GM12874 (cell line): Measurements from ENCODE around the gene TBC1D5.

ENCODE experiments used
- TF ChIP-seq, protein P1 (sequence below): IDR thresholded peaks from 2 replicates; pipeline ENCODE4 v1.5.1; 2011; ENCODE audit warnings: low read depth, mild to moderate bottlenecking, control low read depth, low read length, moderate library complexity; ENCODE audit not compliant: insufficient read depth

The TBC1D5 gene

GRCh38 chr3:17607905-17608304 is 134.5 kb downstream of the TBC1D5 start:
- TF ChIP-seq, protein P1, sequence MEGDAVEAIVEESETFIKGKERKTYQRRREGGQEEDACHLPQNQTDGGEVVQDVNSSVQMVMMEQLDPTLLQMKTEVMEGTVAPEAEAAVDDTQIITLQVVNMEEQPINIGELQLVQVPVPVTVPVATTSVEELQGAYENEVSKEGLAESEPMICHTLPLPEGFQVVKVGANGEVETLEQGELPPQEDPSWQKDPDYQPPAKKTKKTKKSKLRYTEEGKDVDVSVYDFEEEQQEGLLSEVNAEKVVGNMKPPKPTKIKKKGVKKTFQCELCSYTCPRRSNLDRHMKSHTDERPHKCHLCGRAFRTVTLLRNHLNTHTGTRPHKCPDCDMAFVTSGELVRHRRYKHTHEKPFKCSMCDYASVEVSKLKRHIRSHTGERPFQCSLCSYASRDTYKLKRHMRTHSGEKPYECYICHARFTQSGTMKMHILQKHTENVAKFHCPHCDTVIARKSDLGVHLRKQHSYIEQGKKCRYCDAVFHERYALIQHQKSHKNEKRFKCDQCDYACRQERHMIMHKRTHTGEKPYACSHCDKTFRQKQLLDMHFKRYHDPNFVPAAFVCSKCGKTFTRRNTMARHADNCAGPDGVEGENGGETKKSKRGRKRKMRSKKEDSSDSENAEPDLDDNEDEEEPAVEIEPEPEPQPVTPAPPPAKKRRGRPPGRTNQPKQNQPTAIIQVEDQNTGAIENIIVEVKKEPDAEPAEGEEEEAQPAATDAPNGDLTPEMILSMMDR = no peak

DNA sequence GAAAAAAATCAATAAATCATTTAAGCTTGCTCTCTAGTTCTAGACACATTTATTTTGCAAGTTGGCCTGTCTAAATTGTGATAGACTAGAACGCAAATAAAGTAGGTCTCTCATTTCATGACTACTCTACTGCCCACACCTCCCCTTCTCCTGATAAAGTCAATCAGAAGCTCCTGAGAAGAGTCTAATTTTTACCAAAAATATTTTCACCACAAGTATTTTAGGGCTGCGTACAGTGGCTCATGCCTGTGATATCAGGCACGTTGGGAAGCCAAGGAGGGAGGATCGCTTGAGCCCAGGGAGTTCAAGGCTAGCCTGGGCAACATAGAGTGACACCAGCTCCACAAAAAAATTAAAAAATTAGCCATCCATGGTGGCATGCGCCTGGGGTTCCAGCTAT is 136.5 kb downstream of the TBC1D5 start:
- TF ChIP-seq, protein P1 = no peak

DNA sequence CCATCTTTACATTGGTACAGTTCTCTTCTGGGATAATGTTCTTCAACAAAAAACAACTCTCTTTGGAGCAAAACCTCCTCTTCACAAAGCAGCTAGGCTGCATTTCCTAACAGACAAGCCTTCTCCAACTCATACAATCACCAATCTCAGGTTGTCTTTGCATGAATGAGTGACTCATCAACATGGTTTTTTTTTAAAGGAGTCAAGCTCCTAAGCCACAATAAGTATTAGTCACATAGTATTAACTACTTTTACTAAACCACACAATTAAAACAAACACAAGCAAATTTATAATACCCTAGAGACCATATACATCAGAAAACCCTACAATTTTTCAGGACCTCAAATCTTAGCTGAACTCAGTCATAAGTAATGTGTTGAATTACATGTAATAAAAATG is 137.4 kb downstream of the TBC1D5 start:
- TF ChIP-seq, protein P1 = no peak

DNA sequence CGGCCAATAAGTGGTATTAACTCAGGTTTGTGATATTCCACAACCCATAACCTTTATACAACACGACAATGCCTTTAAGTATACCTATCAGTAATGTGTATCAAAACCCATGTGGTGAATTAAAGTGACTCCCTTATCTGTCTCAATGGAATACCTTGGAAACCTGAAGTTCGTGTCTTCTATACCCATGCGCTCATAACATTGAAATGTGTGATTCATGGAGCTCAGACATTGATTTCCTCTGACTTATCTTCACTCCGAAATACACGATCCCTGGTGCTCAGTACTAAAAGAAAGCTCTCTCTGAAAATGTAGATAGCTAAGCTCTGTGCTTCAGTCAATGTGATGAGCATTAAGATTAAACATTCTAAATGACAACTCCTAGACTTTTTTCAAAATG is 140.3 kb downstream of the TBC1D5 start:
- TF ChIP-seq, protein P1 = no peak

GRCh38 chr3:17592956-17593355 is 149.5 kb downstream of the TBC1D5 start:
- TF ChIP-seq, protein P1 = no peak

DNA sequence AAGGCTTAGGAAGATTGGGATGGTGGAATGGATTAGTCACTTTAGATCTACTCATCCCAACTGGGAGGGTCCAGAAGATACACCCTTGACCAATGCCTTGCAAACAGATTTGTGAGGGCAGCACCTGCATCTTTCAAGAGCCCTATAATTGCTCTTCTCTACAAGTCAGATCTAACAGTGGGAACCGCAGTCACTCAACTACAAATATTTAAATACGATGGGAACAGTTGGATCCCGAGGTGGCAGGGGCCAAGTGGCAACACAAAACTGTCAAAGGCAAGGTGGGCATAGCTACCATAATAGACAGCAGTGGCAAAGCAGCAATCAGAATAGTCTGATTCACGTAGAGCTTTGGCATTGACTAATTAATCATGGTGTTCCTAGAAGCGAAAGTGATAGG is 152.0 kb downstream of the TBC1D5 start:
- TF ChIP-seq, protein P1 = no peak

GRCh38 chr3:17589888-17590287 is 152.5 kb downstream of the TBC1D5 start:
- TF ChIP-seq, protein P1 = no peak

- TF ChIP-seq, protein P1 = no peak
Observed at GRCh38 chr3:17588422-17588821, 154.0 kb downstream of the TBC1D5 start.
